ENCODE data around the gene RPL13. TPM values are rescaled to one million over a fixed set of nuclear protein-coding genes. Genes with fewer than 3 reads are reported as not detected.
A peak's percentile ranks its signal among the peaks of the same experiment; 100 is the strongest.

RPL13 gene
- total and polyA plus RNA-seq, 2 of the 4 experiments (the other 2 are of a cell fraction): 2,098 to 3,527 TPM

DNA sequence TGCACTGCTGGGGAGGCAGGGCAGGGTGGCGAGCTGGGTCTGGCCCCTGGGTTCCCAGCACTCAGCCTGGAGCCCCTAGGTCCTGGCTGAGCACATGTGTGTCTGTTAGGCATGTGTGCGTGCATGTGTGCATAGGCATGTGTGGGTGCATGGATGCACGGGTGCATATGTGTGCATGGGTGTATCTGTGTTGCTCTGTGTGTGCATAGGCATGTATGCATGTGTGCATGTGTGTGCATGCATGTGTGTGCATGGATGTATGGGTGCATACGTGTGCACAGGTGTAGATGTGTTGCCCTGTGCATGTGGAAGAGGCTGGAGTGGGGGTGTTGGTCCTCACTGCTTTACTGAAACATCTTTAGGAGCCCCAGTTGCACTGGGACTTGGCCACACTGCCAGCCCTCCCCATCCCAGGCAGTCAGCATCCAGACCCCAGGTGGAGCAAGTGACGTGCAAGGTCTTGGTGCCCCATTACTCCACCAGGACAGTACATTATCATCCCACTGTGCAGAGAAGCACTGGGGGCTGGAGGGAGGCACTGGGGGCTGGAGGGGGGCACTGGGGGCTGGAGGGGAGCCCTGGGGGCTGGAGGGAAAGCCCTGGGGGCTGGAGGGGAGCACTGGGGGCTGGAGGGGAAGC, 42.6 kb downstream of the RPL13 start:
- 66% methylated on average over 2 of the region's 5 CpGs; no CpG with 5 or more reads in 1 of the 2 experiments for WGBS, 2 experiments (ENCODE audit: extremely low coverage in 2 of 2, insufficient read length in 1 of 2)
- no TSS peak for BruUV-seq (replicated peaks)

More for the DNA sequence above, 42.6 kb downstream of the RPL13 start:
- no peak overlapping the region for H3K23ac ChIP-seq (ENCODE audit: low read depth, low read length)
- peak overlapping the region; percentile 11; the same call in 1 of the 2 replicates for H2BK20ac ChIP-seq (ENCODE audit: low read depth, low read length)
- H3K36me3 ChIP-seq (ENCODE audit: control insufficient read depth, insufficient read depth, low read length): no peaks in the 10 kb centered on the region
- no peak overlapping the region for H3K4me3 ChIP-seq (ENCODE audit: insufficient read depth, low read depth, low read length)
- H2AK5ac ChIP-seq (ENCODE audit: low read depth, low read length): 0 out of 2 replicates have a peak overlapping the region, but pooled peaks have one; percentile 11
- H4K91ac ChIP-seq (ENCODE audit: insufficient read depth, low read depth, low read length): no peak overlapping the region
- peaks cover 12% of the 10 kb centered on the region for H3K4me1 ChIP-seq (ENCODE audit: control insufficient read depth, insufficient read depth, low read length)
- no peak overlapping the region for H3K56ac ChIP-seq (ENCODE audit: extremely low read depth, insufficient read depth, low read length)
- H3K27me3 ChIP-seq (ENCODE audit: control insufficient read depth, insufficient read depth, low read length): peaks cover 4% of the 10 kb centered on the region; the same call in 1 of the 2 replicates
- dilution Hi-C loops (cut with HindIII; ENCODE audit: low sequenced_read_pairs, unreplicated experiment): no loop called here
- H2AK9ac ChIP-seq (replicated peaks; ENCODE audit: low read depth, low read length, poor library complexity): no peak overlapping the region
- ATAC-seq (ENCODE audit: low read depth) (no peak), DNase-seq (no peak)
- ChIA-PET CTCF (interaction anchor here (1.1 kb wide), 1 partner anchor 11 kb away, joined by 5 read pairs; no protein-coding TSS in a partner anchor), POLR2A (ENCODE audit: unreplicated experiment) (interaction anchor here (0.6 kb wide), 1 partner anchor 22 kb away, joined by 4 read pairs; no protein-coding TSS in a partner anchor)
- H4K5ac ChIP-seq (ENCODE audit: low read depth, low read length): no peak overlapping the region
- H2BK5ac ChIP-seq (ENCODE audit: low read depth, low read length, poor library complexity, severe bottlenecking): no peak overlapping the region
- peak overlapping the region; percentile 21 for H3K4me2 ChIP-seq (ENCODE audit: low read depth, low read length)
- intact Hi-C loops (cut with micrococcal nuclease): no loop called here
- H3K4ac ChIP-seq (ENCODE audit: low read depth, low read length): peak overlapping the region; percentile 22; the same call in 1 of the 2 replicates
- no peaks in the 10 kb centered on the region for H3K9me3 ChIP-seq (ENCODE audit: control insufficient read depth, insufficient read depth, low read length)
- no peak overlapping the region for H2BK15ac ChIP-seq (ENCODE audit: low read depth, low read length)
- peak overlapping the region; percentile 90 for H2AFZ ChIP-seq (replicated peaks; ENCODE audit: low read length, poor library complexity)
- no peak for TF ChIP-seq CEBPB (IDR thresholded peaks at IDR 0.05; ENCODE audit: low read depth, low read length)
- TF ChIP-seq NFE2L2 (IDR thresholded peaks at IDR 0.05; ENCODE audit: low read depth, low read length): no peak
- H3K18ac ChIP-seq (ENCODE audit: low read depth, low read length): no peak overlapping the region
- H4K20me1 ChIP-seq (ENCODE audit: insufficient read depth, low read length): peaks cover 10% of the 10 kb centered on the region
- H3K79me1 ChIP-seq (ENCODE audit: low read depth in 1 of 2, low read length in 2 of 2): no peaks in the 10 kb centered on the region
- no peak overlapping the region for H3K9ac ChIP-seq (ENCODE audit: low read depth, low read length)
- in situ Hi-C loops (cut with MboI; ENCODE audit: low sequenced_read_pairs): no loop called here
- H4K8ac ChIP-seq (ENCODE audit: low read depth in 2 of 2, low read length in 2 of 2): peak overlapping the region in 1 of 2 experiments; percentile 53; a peak in 1 of 4 replicates
- no peak overlapping the region; the same call in 1 of the 2 replicates for H3K27ac ChIP-seq (ENCODE audit: insufficient read depth, low read length)
- no peak overlapping the region for H3K14ac ChIP-seq (replicated peaks; ENCODE audit: low read depth, low read length)
- peak overlapping the region; percentile 45; the same call in 1 of the 2 replicates for H2BK120ac ChIP-seq (ENCODE audit: low read depth, low read length)
- H3K9me1 ChIP-seq (ENCODE audit: insufficient read depth, low read length): peaks cover 5% of the 10 kb centered on the region

Measured in IMR-90 (cell line).